G401 (cell line): ENCODE measurements around the gene SLC30A1. TPM values are rescaled to one million over a fixed set of nuclear protein-coding genes. Genes with fewer than 3 reads are reported as not detected.

Experiments used
- DNase-seq: peaks from one replicate; pipeline ENCODE4 v3.0.0-alpha.2; 2015; ENCODE audit warnings: low spot score
- in situ Hi-C: cut with HindIII; loops from 2 replicates; pipeline ENCODE4 v1.10.0; 2016; ENCODE audit warnings: low sequenced_read_pairs, mixed read lengths
- total RNA-seq: library from RNA; depleted of rRNA; stranded (reverse); fragments of >200 nt; shearing (Covaris generic); gene quantifications from 2 replicates; pipeline ENCODE4 v1.2.3, GENCODE V29; 2014; rRNA removed

SLC30A1 gene
- total RNA-seq, 1 experiment from 2014 or later: 16.6 TPM

GRCh38 chr1:211531194-211532087 lies 47.5 kb downstream of the SLC30A1 start:
- in situ Hi-C loops: no loop called here
- peak; percentile 34 for DNase-seq

DNA sequence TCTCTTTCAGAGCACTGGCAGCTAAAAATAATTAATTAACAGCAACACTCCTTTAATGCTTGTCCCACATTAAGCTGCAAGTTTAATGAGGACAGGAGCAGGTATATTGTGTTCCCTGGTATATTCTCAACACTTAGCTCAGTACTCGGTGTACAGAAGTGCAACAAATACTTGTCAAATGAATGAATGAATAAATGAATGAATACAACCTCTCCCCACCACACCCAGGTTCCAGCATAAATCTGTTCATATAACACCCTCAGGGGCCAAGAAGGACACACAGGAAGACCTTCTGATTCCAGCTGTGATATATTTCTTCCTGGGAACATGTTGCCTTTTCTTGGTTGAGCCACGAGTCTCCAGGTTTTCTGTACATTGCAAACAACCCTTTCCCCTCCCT lies 48.9 kb downstream of the SLC30A1 start:
- in situ Hi-C loops: no loop called here
- no peak for DNase-seq

DNA sequence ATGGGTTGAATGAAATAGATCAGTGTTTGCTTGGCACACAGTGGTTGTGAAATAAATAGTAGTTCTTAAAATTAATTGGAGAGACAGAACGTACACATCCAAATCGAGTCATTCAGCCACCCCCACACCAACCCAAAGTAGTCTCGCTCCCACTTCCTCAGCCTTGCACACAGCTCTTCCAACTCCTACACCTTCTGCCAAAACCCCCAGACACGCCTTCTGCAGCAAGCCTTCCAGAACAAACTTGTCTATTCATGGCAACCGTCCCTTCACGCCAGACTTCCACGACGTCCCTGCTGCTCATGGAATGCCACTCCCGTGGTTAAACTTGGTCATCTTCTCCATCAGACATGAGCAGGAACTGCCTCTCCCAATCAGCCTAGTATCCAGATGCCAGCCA lies 49.5 kb downstream of the SLC30A1 start:
- no peak for DNase-seq
- in situ Hi-C loops: no loop called here

GRCh38 chr1:211529011-211529410 lies 50.0 kb downstream of the SLC30A1 start:
- no peak for DNase-seq
- in situ Hi-C loops: no loop called here

DNA sequence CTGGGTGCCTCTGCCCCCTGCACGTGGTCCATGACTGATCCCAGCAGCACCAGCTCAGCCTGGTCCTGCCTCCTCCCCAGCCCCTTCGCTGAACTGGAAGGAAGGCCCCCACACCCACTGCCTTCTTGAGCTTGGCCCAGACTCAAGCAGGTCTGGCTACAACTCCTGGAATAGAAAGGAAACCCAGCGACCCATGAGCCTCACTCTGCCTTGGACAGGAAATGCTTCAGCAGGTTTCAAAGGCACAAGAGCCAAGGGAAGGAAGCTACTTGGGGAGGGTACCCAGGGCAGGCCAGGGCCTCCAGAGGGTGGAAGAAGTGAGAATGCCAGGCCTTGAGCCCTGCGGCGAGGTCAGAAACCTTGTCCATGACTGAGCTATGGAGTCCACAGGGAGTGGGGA lies 51.1 kb downstream of the SLC30A1 start:
- no peak for DNase-seq
- in situ Hi-C loops: no loop called here

DNA sequence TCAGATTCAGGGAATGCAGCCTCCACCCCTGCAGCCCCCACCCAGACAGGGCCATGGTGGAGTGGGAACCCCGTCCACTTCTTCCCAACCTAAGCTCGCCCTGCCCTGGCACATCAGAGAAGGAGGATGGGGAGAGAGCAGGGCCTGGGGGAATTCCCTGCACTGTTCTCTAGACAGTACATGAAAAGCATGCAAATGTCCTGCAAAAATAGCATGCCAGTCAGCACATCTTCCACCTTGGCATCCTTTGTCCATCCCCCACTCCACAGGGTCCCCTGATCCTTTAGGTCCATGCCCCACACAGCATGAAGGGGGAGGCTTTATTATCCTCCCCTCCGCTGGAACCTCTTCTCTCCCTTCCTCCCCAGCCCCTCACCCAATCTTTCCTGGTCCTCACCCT lies 52.0 kb downstream of the SLC30A1 start:
- no peak for DNase-seq
- in situ Hi-C loops: no loop called here

DNA sequence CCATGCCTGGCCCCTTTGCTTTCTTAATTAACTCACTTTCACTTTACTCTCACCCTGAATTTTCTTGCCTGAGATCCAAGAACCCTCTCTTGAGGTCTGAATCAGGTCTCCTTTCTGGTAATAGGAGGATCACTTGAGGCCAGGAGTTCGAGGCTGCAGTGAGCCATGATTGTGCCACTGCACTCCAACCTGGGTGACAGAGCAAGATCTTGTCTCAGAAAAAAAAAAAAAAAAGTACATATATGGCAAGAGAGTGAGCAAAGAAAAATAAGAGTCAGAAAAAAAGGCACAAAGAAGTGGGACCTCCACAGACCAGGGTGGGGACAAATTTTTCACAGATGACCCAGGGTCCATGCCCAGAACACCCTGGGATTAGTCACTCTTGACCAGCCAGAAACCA lies 52.9 kb downstream of the SLC30A1 start:
- in situ Hi-C loops: no loop called here
- DNase-seq: no peak

DNA sequence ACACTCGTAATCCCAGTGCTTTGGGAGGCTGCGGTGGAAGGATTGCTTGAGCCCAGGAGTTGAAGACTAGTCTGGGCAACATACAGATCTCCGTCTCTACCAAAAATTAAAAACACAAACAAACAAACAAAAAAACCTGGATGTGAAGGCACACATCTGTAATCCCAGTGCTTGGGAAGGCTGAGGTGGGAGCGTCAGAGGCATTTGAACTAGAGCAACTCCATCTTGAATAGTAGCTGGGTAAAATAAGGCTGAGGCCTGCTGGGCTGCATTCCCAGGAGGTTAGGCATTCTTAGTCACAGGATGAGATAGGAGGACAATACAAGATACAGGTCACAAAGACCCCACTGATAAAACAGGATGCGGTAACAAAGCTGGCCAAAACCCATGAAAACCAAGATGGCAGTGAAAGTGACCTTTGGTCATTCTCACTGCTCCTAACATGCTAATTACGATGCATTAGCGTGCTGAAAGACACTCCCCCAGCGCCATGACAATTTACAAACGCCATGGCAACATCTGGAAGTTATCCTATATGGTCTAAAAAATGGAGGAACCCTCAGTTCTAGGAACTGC lies 53.8 kb downstream of the SLC30A1 start:
- DNase-seq: no peak
- in situ Hi-C loops: no loop called here

- in situ Hi-C loops: no loop called here
- no peak for DNase-seq
These were observed 54.4 kb downstream of the SLC30A1 start for GRCh38 chr1:211524521-211524920.

DNA sequence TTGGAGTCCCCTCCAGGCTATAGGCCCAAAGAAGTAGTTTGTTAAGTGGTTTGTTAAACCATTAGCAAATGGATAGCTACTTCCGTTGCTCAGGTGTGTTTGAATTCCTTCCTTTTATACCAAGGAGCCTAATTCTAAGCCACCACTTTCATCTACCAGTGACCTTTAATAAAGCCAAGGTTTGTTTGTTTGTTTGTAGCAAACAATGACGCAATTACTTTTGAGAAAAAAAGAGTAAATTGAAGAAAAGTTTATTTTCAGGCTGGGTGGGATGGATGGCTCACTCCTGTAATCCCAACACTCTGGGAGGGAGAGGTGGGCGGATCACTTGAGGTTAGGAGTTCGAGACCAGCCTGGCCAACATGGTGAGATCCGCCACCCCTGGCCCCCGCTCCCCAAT lies 56.2 kb downstream of the SLC30A1 start:
- no peak for DNase-seq

More for the DNA sequence above, 56.2 kb downstream of the SLC30A1 start:
- in situ Hi-C loops: no loop called here

Other genes starting within 250 kb of the SLC30A1 start
- not detected in 2 replicates for gene RD3, start 87.0 kb downstream of the SLC30A1 start, total RNA-seq
- gene NEK2, start 96.5 kb upstream of the SLC30A1 start, total RNA-seq: 38.2 and 42.5 TPM in 2 replicates